GDM1 (cell line): ENCODE data around the gene AHI1.

ENCODE experiments used
- DNase-seq: peaks from one replicate; lab custom pipeline; 2025; lab: John Stamatoyannopoulos, UW

AHI1 gene

GRCh38 chr6:135497412-135498184 is at the start of gene AHI1:
TSS of gene AHI1 (minus strand) at chr6:135497740. CDS start at chr6:135492237, 5,503 bp downstream.
- DNase-seq: peak; percentile 76

GRCh38 chr6:135546680-135547418 is 49.3 kb upstream of the AHI1 start:
- no peak for DNase-seq

- no peak for DNase-seq
These were observed 48.7 kb upstream of the AHI1 start for GRCh38 chr6:135546206-135546605.

- no peak for DNase-seq
These were observed 42.8 kb upstream of the AHI1 start for GRCh38 chr6:135540207-135540840.

- DNase-seq: no peak
These were observed 40.3 kb upstream of the AHI1 start for GRCh38 chr6:135537741-135538301.

GRCh38 chr6:135535989-135536414 is 38.5 kb upstream of the AHI1 start:
- DNase-seq: no peak

- DNase-seq: no peak
These were observed 37.3 kb upstream of the AHI1 start for GRCh38 chr6:135534773-135535380.

- DNase-seq: no peak
These were observed 35.0 kb upstream of the AHI1 start for GRCh38 chr6:135532559-135532958.

GRCh38 chr6:135531954-135532490 is 34.5 kb upstream of the AHI1 start:
- no peak for DNase-seq

- DNase-seq: no peak
These were observed 32.6 kb upstream of the AHI1 start for GRCh38 chr6:135530113-135530512.

GRCh38 chr6:135527960-135528249 is 30.4 kb upstream of the AHI1 start:
- DNase-seq: no peak

- DNase-seq: no peak
These were observed 29.8 kb upstream of the AHI1 start for GRCh38 chr6:135527116-135527959.

- no peak for DNase-seq
These were observed 28.1 kb upstream of the AHI1 start for GRCh38 chr6:135525594-135525993.

GRCh38 chr6:135522965-135523692 is 25.6 kb upstream of the AHI1 start:
- DNase-seq: no peak

GRCh38 chr6:135521431-135521830 is 23.9 kb upstream of the AHI1 start:
- DNase-seq: no peak

- no peak for DNase-seq
These were observed 23.2 kb upstream of the AHI1 start for GRCh38 chr6:135520781-135521180.

GRCh38 chr6:135519348-135519747 is 21.8 kb upstream of the AHI1 start:
- DNase-seq: no peak

- DNase-seq: no peak
These were observed 20.0 kb upstream of the AHI1 start for GRCh38 chr6:135517527-135517926.

- DNase-seq: no peak
These were observed 17.2 kb upstream of the AHI1 start for GRCh38 chr6:135514706-135515105.

- peak; percentile 2 for DNase-seq
These were observed 8.9 kb upstream of the AHI1 start for GRCh38 chr6:135506270-135506997.
